ENCODE results near the gene RTN4IP1.

The RTN4IP1 gene

DNA sequence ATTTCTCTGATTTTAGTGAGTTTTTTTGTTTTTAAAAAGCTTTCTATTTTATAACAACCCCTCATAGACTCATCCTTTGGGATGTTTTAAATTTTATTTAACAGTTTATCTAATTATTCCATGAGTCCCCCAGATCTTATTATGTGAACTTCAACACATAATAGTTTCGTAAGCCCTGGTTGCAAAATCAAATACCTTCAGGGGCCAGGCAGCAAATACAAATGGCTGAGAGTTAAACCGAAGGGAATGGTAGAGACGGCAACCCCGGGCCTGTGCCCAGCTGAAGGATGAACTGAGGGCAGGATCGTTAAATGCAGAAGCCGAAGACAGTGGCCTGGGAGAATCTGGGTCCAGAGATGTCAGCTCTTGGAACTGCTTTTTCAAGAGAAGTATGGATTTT, 88.4 kb downstream of the RTN4IP1 start:
- no peak for DNase-seq

DNA sequence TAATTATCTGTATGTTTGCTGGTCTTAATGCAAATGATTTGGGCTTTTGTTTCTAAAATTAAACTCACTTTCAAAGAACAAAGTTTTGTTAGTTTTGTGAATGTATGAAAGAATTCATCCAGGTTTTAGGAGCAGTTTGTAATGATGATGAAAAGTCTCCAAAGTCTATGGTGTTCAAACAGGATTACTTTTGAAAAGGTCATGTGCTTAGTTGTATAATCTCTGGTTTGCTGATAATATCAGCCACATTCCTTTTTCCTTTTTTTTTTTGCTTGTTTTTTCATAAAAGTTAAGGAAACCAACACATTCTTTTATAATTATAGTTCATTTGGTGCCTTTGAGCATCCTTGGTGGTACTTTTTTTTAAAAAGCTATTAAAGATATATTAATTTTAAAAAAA, 88.9 kb downstream of the RTN4IP1 start:
- no peak for DNase-seq

DNA sequence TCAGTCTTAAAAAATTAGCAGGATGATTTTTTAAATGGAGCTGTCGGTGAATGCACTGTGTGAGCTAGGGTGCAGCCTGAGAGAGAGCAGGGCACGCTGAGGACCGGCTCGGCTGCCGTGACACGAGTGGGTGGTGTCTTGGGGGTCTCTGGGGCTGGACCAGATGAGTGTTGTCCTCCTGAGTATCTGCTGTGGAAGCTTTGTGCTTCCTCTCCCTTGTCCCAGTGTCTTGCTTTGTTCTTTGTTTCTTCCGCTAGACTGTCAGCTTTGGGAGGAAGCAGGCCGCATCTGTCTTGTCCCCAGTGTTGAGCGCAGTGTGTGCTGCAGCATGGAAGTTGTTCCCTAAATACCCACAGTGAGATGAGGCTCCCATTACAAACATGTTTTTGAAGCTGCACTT, 89.4 kb downstream of the RTN4IP1 start:
- DNase-seq = no peak

DNA sequence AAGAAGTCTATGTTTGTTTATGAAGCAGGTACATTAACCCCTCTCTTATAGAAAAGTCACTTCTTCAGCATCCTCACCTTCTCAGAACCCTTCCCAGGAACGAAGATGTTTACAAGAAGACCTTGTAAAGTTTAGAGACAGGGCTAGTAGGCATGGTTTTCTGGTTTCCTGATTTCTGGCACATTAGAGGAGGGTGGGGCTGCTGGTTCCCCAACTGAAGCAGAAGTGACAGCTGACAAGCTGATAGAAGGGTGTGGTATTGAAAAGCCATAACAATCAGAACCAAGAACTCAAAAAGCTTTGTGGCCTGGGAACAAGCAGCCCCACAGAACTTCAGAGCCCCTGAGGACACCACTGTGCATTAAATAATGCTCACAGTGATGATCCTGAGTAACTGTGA, 91.2 kb downstream of the RTN4IP1 start:
- no peak for DNase-seq

DNA sequence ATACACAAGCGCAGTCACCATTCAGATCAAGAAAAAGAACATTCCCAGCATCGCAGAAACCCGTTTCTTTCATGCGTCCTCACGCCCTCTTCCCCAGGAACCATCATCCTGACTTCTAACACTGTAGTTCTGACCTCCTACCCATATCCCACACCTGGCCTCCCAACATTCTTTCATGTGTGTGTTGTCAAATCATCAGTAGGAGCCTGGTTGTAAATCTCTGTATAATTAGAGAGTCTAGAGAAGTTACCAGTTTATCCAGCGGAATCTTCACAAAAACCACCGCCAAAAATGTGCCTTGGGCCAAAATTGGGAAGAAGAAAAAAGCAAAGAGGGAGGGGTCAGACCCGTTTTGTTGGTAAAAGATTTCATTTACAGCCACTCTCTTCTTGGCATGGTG, 91.6 kb downstream of the RTN4IP1 start:
- DNase-seq = no peak

DNA sequence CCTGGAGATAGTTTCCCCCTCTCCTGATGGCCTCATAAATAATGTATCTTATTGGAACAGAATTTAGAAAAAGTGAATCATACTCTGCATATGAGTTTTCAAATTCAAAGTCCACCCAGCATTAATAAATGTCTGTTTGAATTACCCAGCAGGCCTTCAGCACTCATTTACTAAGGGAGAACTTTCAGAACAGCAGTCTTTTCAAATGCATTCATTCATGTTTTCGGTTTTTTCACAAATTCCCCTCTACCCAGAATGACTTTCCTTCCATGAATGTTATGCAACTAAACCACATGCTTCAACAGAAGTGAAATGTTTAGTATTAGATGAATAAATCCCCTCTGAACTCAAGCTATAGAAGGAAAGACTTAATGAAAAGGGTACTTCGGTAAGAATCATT, 92.4 kb downstream of the RTN4IP1 start:
- DNase-seq = no peak

DNA sequence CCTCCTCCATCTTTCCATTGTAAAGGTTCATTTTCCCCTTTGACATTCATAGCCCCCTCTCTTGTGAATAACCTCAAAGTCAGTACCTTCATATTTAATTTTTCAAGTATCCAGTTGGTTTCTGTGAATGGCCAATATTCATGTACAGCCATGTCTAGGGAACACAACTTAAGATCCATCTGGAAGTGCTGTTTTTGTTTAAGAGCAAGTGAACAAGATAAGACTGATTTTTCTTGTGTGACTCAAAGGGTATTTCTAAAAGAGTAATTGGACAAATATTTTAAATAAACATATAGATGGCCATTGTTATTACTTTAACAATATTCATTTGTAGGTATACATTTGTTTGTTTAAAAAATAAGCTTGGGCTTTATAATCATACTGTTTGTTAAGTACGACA, 92.9 kb downstream of the RTN4IP1 start:
- DNase-seq = no peak

DNA sequence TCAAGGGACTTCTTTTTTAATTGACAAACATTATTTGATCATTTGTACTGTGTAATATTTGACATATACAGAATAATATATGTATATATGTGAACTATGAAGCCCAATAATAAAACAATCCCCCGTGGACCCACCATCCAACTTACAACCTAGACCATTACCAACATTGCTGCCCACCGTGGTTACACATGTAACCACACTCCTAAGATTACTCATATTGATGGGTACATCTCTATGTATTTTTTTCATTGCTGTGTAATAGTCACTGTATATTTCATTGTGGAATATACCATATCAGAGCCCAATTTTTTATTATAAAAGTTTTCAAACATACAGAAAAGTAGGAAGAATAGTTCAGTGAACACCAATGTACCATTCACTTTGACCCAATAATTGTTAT, 94.3 kb downstream of the RTN4IP1 start:
- no peak for DNase-seq

DNA sequence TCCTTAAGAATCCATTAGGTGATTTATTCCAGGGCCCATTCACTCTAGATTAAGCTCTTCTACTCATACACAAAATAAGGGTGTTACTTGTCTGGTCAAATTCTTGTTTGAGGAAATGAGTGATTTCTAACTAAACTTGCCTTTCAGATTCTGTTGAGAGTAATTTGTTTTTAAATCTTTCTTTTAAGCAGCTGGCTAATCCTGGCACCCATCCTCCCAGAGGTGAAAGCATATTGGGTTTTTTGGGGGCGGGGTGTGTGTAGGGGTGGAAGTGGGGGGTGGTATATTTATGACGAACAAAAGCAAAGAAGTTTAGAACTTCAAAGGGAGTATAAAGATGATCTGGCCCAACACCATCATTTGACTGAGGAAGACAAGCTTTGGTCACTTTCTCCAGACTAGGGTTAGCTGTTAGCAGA, 94.7 kb downstream of the RTN4IP1 start:
- no peak for DNase-seq

DNA sequence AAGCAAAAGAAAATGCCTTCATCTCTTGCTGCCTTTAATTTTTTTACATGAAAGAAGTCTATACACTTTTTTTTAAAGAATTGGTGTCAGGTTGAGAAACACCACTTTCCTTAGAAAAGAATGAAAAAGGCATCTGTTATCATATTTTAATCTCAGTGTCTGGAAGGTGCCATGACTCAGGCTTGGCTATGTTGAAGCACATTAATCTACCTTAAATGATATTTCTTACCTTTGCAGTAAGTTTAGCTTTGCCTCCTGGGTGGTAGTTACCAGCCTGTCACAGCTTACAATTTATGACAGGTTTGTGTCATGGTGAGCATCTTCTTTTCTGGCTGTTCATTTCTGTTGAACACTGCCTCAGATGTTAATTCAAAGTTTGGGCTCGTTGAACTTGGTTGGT, 95.3 kb downstream of the RTN4IP1 start:
- no peak for DNase-seq

DNA sequence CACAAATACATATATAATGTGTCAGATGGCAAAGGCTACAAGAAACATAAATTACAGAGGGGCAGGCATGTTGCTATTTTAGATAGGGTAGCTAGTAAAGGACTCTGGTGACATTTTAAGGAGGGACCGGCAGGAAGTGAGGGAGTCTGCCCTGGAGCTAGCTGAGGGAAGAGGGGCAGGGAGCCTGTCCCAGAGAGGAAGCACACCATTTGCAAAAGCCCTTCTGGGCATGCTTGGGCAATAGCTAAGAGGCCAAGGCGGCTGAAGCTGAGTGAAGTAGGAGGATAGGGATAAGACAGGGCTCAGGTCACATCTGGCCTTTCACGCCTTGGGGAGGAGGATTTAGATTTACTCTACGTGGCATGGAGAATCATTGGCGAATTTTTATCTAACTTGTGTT, 96.2 kb downstream of the RTN4IP1 start:
- DNase-seq = no peak

DNA sequence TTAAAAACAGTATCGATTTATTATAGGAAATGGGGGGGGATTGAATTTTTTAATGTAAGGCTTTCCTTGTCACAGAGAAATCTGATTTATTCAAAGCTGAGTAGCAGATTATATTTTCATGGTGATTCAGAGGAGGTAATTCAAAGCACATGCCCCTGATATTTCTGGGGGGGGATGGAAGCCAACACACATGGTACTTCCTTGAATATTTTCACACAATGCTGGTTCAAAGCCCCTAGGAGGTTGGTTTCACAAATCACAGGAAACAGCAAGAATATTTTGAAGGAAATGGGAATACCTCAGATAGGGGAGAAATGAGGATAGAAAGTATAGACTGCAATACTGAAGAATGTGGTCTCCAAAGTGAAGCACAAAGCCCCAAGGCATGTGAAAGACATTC, 98.8 kb downstream of the RTN4IP1 start:
- no peak for DNase-seq

DNA sequence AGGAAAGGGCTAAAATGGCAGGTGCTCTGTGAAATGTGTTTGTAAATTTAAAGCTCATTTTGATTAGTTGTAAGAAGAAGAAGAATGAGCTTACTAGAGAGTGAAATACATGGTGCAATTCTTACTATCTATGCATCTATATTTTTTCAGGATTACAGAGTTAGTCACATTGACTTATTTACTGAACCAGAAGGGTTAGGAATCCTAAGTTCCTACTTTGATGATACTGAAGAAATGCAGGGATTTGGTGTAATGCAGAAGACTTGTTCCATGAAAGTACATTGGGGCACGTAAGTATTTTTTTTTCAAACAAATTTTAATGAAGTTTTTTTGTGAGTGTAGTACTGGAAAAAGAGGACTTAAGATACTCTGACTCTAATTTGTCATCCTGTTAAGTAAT, 99.3 kb downstream of the RTN4IP1 start:
- no peak for DNase-seq

DNA sequence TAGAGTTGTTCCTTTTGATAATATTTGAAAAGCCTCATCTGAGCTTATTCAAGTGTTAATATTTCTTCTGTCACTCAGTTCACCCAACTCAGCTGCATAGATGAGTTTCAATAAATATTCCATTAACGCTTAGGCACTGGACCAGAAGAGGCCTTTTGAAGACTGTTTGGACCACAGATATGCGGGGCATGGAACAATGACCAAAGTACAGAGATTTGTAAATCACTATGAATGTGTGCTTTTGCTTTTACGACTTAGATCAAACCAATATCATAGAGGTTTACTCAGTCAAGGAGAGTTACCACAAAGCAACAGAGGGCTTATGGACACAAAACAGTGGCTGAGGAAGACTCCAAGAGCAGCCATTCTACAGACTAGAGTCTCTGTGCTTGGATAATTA, 99.9 kb downstream of the RTN4IP1 start:
- no peak for DNase-seq

DNA sequence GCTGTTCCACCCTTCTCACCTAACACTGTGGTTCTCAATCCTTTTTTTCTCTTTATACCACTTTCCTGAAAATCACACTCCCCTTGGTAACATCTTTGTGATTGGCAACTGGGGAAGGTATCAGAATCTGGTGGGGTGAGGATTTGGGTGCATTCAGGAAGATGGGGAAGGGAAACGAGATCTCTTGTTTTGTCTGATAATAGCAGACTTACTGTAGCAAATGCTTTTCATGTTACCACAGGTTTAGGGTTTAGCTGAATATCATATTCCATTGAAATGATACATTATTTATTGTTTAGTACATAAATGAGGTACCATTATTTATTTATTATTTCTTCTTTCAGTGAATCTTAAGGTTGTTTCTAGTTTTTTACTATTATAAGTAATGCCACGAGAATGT, 100.8 kb downstream of the RTN4IP1 start:
- no peak for DNase-seq

DNA sequence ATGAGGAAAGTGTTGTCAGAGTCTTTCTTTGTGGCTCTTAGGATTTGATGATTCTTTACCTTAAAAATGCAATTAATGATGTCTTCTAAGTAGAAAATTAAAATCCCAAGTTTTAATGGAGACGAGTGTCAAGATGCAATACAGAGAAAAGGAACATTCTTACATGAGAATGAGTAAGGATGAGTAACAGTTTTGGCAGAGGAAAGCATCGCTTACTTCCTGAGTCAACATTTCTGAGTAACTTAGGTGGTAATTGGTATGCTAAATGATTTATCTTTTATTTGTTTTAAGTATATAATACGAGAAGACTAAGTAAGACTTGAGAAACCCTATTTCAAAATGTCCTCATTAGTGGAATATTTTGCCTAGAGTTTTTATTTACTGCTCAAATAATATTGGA, 101.3 kb downstream of the RTN4IP1 start:
- DNase-seq = no peak

DNA sequence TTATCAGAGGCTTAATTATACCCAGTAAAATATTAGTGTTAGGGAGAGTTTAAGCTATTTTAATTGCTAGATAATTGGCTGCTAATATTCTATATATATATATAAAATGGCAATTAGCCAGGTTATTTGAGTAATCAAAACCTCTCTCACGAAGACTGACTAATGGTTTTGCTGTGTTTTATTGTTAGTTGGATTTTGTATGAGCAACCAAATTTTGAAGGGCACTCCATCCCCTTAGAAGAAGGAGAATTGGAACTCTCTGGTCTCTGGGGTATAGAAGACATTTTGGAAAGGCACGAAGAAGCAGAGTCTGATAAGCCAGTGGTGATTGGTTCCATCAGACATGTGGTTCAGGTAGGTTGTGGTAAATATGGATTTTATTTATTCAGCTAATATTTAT, 102.2 kb downstream of the RTN4IP1 start:
- DNase-seq = no peak

DNA sequence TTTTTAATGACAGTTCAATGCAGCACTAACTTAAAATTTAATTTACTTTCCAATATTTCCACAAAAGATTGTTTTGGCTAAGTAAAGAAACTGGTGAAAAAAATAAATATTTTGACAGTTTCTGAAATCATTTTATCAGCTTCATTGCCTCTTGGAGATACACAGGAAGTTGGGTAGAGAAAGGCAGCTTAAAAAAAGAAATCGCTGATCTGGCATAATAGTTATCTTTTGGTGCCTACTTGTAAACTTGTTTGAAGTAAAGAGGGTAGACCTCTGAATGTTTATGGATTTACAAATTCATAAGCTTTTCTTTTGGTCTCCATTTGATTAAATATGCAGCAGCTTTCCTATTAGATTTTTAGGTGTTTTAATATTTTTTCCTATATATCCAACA, 103.4 kb downstream of the RTN4IP1 start:
- DNase-seq = no peak

DNA sequence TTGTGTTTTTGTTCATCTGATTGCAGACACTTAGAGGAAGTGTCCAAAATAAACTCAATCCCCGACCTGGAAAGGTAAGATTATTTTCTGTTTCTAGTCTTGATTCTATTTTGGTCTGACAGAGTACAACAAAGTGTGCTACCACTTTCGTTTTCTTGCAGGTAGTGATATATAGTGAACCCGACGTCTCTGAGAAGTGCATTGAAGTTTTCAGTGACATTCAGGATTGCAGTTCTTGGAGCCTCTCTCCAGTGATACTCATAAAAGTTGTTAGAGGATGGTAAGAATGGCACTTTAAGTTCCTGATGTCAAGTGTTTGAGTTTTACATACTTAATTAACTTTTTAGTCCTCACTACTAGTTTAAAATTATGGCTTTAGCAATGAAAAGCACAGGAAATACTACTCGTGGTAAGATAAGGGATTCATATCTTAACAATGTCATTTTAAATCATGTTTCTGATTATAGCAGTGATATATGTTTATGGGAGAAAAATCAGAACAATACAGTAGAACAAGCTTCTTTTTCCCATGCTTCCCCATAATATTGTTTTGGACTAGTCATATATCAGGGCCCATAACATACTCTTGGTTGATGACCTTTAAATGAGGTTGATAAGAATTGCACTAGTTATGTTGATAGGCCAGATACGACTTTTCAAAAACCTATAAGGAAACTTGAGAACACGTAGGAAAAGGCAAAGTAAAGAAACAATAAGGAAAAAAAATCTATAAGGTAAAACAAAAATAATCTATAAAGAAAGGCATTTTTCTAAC, 104.0 kb downstream of the RTN4IP1 start:
- no peak for DNase-seq

DNA sequence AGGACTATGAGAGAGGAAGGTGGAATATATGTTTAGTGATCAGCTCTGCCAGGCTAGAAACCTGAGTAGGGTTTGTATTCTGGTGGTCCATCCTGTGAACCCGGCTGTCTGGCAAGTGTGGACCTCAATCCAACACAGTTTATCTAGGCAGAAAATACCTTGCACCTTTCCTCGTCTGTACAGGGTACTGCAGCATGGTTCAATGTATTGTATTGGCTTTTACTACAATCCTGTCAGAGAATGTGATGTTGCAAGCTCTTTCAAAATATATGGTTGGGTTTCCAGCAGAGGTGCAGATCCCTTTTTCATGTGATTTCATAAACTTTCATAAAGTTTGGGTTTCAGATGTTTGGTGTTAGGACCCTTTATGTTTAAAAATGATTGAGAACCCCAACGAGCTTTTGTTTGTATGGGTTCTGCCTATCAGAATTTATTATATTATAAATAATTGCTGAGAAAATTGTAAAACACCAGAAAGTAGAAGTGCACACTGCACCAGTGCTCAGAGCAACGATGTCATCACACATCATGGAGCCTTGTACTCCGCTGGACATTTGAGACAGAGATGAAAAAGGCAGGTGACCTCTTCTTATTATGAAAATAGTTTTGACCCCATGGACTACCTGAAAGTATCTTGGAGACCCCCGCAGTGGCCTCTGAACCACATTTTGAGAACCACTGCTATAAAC, 106.6 kb downstream of the RTN4IP1 start:
- DNase-seq = no peak

Data from NCI-H1694 (cell line).